ES-I3 (cell line): ENCODE results near the gene QRFP.

Source experiments
- H3K36me3 ChIP-seq: 2 replicates; pipeline ENCODE4 v1.6.1; 2013; ENCODE audit warnings: mild to moderate bottlenecking, low read length, control low read depth, moderate library complexity; ENCODE audit not compliant: insufficient read depth
- H3K4me1 ChIP-seq: 2 replicates; pipeline ENCODE4 v1.6.1; 2013; ENCODE audit warnings: mild to moderate bottlenecking, control low read depth, low read length; ENCODE audit not compliant: insufficient read depth
- H3K9ac ChIP-seq: 2 replicates; pipeline ENCODE4 v1.6.1; 2013; ENCODE audit warnings: low read depth, mild to moderate bottlenecking, low read length, moderate library complexity
- H3K9me3 ChIP-seq: 2 replicates; pipeline ENCODE4 v1.6.1; 2013; ENCODE audit warnings: mild to moderate bottlenecking, low read length, moderate library complexity; ENCODE audit not compliant: control insufficient read depth, insufficient read depth

Gene QRFP

DNA sequence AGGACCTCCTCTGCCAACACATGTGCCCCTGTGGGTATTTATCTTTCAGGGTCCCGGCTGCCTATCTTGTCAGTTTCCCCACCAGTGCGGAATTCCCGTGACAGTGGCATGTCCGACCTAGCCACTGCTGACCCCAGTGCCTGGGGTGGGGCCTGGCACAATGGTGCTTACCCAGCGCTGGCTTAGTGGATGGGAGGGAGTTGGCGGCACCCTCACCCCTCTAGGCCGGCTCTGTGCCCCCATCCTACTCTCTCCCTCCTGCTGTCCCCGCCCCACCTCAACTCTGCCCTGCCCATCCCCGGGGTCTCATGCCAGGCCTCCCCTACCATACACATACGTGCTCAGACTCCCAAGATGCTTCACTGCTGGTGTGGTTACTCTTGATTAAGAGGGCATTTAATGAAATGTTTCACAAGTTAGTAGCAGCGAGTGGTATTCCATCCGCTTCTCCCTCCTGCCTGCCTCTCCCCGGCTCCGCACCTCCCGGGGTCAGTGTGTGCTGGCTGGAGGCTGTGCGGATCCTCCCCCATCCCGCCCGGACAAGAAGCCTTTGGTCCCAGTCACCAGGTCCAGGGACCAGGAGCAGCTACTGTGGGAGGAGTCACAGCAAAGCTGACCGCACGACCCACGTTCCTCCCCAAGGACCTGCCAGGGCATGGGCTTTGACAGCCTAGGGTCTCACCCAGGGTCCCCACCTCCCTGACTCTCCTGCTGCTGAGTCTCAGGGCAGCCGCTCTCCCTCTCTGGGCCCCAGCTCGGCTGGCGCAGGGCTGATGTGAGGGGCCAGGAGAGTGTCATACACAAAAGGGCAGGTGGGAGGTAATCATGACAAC is 9.5 kb upstream of the QRFP start:
- no peaks in the 10 kb centered on the region for H3K36me3 ChIP-seq
- H3K4me1 ChIP-seq: no peaks in the 10 kb centered on the region
- no peaks in the 10 kb centered on the region for H3K9me3 ChIP-seq
- H3K9ac ChIP-seq: no peak overlapping the region

DNA sequence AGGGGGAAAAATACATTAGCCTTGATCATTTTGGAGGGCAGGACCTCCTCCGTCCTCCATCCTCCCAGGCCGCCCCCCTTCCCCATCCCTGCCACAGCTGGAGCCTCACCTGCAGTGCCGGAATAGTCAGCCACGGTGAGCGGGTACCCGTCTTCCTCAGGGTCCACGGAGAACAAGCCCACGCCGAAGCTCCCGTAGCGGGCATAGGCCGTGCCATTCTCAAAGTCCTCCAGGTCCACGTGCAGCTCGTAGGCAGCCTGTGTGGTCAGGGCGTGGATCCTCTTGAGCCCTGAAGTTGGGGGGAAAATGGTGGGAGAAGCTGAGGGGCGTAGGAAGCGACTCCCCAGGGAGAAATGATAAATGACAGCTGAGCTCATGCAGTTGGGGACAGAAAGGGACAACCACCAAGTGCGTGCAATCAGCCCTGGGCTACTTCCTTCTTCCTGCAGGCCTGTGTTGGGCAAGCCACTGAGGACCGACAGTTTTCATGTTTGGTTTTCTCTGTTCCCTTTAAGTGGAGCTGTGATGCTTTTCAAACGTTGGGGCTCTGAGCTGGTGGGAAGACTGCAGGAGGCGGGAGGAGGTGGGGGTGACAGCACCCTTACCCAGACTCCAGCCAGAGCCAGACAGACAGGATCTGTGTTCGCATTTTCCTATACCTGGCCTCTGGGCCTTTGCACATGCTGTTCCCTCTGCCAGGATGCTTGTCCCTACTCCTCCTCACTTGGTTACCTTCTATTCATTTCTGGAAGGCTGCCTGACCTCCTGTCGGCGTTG is 8.7 kb upstream of the QRFP start:
- Histone ChIP-seq H3K4me1 (no peaks in the 10 kb centered on the region), H3K9ac (no peak overlapping the region), H3K9me3 (no peaks in the 10 kb centered on the region), H3K36me3 (no peaks in the 10 kb centered on the region)

DNA sequence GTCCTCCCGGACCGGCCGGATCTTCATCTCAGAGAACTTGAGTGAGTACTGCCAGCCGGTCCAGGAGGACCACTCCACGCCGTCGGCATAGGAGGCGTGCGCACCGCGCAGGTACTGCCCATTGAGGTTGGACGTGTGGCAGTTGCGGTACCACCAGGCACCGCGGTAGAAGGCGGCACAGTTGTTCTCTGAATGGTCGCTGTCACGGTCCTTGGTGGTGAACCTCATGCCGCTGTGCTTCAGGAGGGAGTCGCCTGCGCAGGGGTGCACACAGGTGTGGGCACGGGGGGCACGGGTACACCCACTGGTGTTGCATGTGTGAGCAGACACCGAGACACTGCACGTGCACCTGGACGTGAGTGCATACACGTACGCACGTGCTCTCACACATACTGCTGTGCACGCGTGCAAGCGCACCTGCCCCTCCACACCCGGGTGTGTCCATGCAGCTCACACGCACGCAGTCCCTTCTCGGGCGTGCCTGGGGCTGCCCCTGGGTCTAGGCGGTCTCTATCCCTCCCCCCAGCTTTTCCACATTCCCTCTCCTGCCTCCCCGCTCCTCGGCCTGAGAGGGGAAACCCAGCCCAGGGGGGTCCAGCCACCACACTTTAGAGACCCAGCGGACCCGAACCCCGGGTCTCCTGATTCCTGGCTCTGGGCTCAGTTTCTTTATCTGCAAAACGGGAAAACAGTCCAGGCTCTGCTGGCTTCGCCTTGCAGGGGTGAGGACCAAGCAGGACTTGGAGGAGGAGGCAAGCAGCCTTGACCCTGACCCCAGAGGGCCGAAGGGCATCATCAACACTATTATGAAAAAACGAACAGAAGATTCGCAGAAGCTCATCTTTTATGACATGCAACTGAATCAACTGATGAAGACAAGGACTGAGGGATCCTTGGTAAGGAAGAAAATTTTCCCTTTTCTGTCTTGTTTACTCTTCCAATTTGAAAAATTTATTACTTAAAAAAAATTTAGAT is 7.7 kb upstream of the QRFP start:
- Histone ChIP-seq H3K4me1 (no peaks in the 10 kb centered on the region), H3K36me3 (no peaks in the 10 kb centered on the region), H3K9me3 (no peaks in the 10 kb centered on the region), H3K9ac (no peak overlapping the region)

DNA sequence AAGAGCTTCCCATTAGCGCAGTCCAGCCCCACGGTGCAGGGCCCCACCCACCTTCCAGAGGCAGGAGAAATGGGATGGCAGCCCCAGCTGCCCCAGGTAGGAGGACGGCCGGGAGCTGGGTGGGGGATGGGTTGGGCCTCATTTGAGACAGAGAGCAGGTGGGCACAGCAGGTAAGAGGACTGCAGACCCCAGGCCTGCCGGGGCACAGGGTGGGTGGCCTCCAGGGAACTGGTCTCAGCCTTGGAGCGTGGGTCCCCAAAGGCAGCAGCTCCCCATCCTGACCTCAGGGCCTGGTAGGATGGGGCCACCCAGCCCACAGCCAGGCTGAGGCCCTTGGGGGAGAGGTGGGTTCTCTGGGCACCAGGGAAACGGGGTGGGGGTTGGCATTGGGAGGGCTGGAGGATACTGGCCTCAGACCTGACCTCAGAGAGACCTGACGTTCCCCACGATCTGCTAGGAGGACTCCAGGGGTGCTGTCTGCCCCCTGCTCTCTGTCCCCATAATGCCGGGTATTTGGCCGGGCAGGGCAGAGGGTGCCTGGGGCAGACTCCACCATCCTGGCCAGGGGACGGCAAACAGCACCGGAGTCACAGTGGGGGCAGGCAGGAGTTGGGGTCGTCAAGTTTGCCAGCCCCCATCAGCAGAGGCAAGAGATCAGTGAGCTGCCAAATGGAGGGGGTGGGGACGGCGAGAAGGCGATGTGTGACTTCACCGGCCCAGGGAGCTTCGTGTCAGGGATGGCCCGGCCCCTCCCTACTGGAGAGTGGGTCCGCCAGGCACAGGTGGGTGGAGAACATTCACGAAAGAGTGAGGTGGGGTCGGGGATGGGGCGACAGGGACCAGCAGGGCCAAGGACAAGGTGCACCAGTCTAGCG is 6.8 kb upstream of the QRFP start:
- no peak overlapping the region for H3K9ac ChIP-seq
- no peaks in the 10 kb centered on the region for H3K9me3 ChIP-seq
- no peaks in the 10 kb centered on the region for H3K4me1 ChIP-seq

DNA sequence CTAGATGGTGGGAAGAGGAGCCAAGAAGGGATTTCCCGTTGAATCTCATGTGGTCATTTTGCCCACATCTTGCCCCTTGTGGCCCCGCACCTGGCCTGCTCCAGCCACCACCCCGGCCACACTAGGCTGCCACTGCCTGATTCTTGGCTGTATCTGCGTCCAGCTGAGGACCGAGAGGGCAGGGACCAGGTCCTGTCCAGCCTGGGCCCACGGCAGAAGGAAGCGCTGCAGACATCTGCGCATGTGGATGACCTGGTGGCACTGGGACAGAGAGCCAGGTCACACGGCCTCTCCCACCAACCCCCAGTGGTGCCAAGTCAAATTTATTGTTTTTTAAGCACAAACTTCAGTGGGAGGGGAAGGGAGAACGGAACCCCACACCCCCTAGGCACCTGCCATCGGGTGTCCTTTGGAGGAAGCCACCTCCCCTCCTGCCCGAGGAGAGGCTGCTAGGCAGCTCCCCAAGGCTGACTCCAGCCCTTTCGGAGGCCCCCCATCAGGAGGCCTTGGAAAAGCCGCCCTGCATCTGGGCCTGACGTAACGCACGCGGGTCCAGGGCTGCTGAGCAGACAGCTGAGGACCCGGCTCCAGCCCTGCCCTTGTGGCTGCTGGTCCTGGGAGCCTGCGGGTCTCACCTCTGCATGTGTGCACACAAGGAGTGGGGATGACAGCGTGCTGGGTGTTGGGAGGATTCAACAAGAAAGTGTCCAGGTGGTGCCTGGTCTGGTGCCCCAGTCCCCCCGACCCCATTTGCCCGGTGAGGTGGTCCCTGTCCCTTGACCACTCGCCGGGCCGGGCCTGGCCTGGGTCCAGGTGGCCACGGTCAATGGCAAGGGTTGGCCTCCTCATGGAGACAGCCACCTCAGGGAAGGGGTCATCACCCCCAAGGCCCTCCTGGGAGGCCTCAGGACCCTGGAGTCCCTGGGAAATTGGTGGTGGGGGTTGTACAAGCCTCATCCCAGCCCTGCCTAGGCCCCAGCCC is 5.9 kb upstream of the QRFP start:
- Histone ChIP-seq H3K9ac (no peak overlapping the region), H3K9me3 (no peaks in the 10 kb centered on the region), H3K36me3 (no peaks in the 10 kb centered on the region), H3K4me1 (no peaks in the 10 kb centered on the region)

More for the DNA sequence above, 6.8 kb upstream of the QRFP start:
- H3K36me3 ChIP-seq: no peaks in the 10 kb centered on the region

DNA sequence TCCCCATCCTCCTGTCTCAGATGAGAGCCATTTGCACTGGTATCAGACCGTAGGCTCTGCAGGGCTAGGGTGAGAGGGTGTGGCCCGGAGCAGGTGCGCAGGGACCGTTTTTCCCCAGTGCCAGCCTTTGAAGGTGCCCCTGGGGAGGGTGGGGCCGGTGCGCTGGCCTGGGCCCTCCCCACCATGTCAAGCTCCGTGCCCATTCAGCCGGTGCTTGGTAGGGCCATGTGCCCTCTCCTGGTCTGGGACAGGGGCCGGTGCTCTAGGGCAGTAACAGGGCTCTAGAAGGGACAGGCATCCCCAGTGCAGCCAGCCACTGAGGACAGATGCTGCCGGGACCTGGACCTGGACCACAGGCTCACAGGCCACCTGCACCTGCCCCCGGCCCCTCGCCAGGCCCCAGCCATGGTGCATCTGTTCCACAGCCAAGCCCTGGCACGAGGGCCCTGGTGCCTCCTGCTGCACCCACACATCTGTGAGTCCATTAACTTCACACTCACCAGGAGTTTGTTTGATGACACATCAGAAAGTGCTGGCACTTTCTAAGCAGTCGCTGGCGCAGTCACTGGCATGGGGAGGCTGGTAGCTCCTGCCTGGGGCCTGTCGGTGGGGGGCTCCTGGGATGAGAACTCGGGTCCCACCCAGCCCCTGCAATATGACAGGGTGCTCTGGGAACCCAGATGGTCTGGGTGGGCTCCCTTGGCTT is 5.0 kb upstream of the QRFP start:
- Histone ChIP-seq H3K9ac (no peak overlapping the region), H3K4me1 (no peaks in the 10 kb centered on the region), H3K9me3 (no peaks in the 10 kb centered on the region), H3K36me3 (no peaks in the 10 kb centered on the region)

DNA sequence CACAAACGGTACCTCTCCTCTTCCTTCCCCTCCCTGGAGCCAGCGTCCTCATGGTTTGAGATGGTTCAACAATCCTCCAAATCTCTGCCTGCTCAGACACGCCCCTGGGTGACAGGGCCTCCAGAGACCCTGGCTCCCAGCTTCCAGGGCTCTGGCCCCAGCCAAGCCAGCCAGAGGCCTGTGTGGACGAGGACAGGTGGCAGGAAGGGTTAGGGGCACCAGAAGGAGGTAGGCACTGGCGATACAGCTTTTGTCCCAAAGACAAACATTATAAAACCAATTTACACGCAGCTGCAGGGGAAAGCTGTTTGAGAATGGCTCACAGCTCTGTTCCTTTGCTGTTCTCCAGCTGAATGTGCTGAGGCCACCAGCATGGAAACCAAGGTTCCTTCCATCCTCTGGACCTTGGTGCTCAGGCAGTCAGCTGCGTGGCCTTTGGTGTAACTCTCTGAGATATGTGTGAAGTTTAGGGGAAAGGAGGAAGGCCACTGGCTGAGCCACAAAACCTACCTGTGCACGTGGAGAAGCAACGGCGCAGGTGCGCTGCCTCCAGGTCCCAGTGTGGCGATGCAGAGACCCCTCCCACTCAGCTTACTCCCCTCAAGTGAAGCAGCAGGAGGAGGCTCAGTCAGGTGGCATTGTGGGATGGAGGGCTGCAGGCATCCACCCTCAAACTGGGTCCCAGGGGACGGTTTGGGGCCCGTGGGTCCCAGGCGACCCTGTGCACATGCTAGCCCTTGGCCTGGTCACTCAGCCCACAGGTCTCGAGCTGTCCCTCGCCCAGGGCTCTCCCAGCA is 4.3 kb upstream of the QRFP start:
- Histone ChIP-seq H3K9ac (no peak overlapping the region), H3K36me3 (no peaks in the 10 kb centered on the region), H3K4me1 (no peaks in the 10 kb centered on the region), H3K9me3 (no peaks in the 10 kb centered on the region)

DNA sequence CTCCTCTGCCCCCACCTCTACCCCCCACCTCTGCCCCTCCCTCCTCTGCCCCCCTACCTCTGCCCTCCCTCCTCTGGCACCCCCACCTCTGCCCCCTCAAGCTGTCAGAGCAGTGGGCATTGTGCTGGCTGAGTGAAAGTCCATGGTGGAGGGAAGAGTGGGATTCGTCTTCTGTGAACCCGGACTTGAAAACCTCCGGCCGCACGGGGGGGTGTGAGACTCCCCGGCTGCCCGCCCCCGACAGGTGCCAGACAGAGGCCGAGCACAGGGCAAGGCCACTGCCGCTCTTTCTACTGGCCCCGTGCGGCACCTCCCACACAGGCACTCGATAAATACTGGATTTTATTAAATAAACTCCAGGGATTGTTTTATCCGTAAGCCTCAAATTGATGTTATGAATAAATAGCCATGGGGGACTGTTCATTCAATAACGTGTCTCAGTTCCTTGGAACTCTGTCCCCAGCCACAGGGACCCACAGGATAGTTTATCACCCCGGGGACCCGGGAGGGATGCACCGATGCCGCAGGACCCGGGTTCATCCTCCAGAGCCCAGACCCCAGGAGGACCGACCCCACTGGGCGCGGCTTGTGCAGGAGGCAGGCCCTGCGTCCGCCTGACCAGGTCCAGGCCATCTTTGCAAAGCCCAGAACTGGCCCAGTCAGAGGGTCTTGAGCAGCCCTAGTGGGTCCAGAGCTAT is 2.6 kb upstream of the QRFP start:
- no peaks in the 10 kb centered on the region for H3K4me1 ChIP-seq
- no peaks in the 10 kb centered on the region for H3K9me3 ChIP-seq
- no peak overlapping the region for H3K9ac ChIP-seq
- H3K36me3 ChIP-seq: 0 out of 2 replicates have a peak, but pooled peaks cover 1% of the 10 kb centered on the region

DNA sequence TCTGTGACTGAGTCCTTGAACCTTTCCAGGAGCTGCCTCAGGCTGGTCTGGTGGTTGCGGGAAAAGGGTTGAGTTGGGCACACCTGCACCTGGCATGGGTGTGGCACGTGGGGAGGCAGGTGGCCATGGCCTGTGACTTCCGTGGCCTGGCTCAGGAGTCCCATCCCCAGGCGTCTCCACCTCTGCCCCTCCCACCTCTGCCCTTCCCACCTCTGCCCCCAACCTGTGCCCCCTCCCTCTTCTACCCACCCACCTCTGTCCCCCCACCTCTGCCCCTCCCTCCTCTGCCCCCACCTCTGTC is 1.9 kb upstream of the QRFP start:
- H3K36me3 ChIP-seq: 0 out of 2 replicates have a peak, but pooled peaks cover 2% of the 10 kb centered on the region
- H3K9me3 ChIP-seq: no peaks in the 10 kb centered on the region
- no peaks in the 10 kb centered on the region for H3K4me1 ChIP-seq
- H3K9ac ChIP-seq: no peak overlapping the region

DNA sequence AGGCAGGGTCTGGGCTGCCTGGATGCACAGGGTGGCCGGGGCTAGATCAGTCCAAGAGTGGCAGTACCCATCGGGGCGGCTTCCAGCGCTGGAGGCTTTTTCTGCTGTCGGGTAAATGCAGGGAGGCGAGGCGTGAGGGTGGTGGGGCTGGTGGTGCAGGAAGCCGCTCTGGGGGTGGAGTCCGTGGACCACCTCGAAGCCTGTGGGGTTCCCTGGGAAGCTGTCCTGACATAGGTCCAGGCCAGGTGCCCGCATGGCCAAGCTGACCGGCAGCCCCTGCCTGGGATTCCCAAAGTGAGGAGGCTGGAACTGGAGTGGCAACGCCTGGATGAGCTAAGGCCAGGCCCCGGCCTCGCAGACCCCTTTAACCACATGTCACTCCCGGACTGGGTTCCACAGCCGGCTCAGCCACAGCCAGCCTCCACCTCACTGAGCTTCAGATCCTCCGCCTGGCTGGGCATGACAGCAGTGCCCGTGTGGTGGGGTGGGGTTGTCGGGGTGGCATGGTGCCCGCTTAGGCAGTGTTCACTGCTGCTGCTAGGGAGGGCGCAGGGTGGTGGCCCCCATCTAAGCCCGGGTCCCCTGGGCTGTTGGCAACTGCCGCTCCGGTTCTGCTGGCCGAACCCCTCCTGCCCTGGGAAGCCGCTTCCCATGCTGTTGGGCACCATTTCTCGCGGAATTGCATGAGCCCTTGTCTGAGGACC is 1.4 kb upstream of the QRFP start:
- Histone ChIP-seq H3K4me1 (no peaks in the 10 kb centered on the region), H3K9me3 (no peaks in the 10 kb centered on the region), H3K36me3 (0 out of 2 replicates have a peak, but pooled peaks cover 2% of the 10 kb centered on the region), H3K9ac (no peak overlapping the region)
